GM18526 (cell line): ENCODE results near the gene TMTC4.

ENCODE experiments used
- POLR2A ChIP-seq: IDR thresholded peaks from 3 replicates; pipeline ENCODE4 v1.6.1; 2011; ENCODE audit not compliant: insufficient read length; ENCODE audit errors: extremely low read depth

TMTC4 gene, protein sequence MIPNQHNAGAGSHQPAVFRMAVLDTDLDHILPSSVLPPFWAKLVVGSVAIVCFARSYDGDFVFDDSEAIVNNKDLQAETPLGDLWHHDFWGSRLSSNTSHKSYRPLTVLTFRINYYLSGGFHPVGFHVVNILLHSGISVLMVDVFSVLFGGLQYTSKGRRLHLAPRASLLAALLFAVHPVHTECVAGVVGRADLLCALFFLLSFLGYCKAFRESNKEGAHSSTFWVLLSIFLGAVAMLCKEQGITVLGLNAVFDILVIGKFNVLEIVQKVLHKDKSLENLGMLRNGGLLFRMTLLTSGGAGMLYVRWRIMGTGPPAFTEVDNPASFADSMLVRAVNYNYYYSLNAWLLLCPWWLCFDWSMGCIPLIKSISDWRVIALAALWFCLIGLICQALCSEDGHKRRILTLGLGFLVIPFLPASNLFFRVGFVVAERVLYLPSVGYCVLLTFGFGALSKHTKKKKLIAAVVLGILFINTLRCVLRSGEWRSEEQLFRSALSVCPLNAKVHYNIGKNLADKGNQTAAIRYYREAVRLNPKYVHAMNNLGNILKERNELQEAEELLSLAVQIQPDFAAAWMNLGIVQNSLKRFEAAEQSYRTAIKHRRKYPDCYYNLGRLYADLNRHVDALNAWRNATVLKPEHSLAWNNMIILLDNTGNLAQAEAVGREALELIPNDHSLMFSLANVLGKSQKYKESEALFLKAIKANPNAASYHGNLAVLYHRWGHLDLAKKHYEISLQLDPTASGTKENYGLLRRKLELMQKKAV

DNA sequence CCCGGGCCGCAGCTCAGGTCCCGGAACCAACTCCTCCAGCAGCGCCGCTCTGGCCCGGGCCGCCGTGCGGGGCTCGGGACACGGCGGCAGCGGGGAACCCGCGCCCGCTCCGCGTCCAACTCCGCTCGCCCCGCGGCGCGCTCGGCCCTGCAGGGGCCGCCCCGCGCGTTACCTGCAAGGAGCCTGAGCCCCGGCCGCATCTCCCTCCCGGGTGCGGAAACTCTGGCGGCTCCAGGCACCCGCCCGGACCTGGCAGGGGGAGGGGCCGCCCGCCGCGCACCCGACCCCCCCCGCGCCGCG is at the start of gene TMTC4:
Gene TMTC4 (minus strand): TSS at position 224 of the 300 bp plus-strand sequence. CDS start 4,433 bp downstream, outside the sequence.
- TF ChIP-seq POLR2A, result no peak

DNA sequence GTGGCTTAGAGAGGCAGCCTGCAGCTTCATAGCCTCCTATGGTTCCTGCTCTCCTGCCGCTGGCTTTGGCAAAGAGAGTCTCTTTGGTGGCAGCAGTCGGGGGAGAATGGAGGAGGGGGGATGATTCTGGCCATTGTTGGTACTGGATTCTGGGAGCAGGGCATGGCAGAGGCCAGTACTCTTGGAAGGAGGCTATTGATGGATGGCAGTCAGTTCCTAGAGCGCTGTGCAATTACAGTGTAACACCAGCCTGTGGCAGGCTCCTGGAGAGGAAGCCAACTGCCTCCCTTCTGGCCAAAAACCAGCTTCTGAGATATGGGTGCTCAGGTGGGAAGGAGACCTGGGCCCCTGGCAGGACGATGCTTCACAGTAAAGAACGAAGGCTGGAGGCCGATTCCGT is 47.9 kb upstream of the TMTC4 start:
- TF ChIP-seq POLR2A, result no peak

DNA sequence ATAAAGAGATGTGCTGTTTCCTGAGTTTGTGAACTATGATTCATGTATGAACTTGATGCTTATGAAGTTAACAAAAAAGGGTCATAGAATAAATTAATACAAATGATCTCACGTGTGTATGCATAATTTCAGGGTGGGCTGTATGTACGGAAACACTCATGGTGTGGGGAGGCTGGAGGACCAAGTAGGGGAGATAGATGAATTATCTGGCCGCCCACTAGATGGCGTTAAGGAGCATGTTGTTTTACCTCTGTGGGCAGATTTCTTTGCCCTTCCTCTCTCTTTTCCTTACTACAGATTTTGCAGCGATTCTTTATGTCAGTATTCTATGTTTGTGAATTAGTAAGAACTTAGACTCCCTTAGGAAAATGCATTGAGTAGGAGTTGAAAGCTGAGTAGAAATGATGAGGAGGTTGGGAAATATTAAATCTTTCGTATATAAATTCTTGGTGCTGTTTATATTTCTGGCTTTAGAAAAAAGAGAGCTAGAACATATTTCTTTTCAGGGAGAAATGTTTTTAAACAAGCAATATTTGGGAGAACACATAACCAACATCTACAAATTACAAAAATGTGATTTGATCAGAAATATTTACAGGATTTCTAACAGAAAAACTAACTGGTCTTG is 47.4 kb upstream of the TMTC4 start:
- no peak for TF ChIP-seq POLR2A

DNA sequence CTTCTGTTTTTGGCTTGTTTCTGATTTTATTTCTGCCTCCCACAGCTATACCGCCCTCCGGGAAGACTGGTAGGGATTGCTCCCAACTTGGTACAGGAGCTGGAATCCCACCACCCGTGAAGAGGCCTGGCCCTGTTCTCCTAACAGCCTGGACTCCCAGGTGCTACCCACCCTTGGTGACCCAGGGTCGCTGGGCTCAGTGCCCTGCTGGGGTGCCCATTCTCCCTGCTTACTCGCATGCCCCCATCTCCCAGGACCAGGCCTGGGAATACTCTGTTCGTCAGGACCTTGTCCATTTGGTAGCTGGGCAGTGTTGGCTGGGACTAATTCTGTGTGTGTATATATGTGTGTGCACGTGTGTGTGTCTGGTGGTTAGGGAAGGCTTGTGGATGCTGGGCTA is 41.0 kb upstream of the TMTC4 start:
- TF ChIP-seq POLR2A, result no peak

DNA sequence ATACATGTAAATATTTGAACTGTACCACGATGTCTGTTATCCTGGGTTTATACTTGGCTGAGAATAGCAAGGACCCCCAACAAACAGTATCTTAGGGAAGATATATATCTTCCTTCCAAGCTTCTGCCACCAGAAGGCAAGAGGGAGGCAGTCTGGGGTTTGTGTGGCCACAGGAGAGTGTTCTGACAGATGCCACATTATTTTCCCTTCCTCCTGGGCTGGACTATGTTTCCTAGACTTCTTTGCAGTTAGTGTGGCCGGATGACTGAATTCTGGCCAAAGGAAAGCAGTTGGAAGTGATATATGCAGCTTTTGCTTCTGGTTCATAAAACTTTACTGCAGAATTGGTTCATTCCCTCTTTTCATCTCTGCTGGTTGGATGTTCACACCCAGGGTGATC is 39.9 kb upstream of the TMTC4 start:
- TF ChIP-seq POLR2A, result no peak

DNA sequence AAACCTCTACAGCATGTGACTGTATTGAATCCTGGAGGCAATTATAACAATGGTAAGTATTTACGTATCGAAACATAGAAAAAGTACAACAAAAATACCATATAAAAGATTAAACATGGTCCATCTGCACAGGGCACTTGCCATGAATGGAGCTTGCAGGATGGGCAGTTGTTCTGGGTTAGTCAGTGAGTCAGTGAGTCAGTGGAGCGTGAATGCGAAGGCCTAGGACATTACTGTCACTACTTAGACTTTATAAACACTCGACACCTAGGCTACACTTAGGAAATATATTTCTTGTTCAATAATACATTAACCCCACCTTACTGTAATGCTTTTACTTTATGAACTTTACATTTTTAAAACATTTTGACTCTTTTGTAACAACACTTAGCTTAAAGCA is 35.6 kb upstream of the TMTC4 start:
- no peak for TF ChIP-seq POLR2A

DNA sequence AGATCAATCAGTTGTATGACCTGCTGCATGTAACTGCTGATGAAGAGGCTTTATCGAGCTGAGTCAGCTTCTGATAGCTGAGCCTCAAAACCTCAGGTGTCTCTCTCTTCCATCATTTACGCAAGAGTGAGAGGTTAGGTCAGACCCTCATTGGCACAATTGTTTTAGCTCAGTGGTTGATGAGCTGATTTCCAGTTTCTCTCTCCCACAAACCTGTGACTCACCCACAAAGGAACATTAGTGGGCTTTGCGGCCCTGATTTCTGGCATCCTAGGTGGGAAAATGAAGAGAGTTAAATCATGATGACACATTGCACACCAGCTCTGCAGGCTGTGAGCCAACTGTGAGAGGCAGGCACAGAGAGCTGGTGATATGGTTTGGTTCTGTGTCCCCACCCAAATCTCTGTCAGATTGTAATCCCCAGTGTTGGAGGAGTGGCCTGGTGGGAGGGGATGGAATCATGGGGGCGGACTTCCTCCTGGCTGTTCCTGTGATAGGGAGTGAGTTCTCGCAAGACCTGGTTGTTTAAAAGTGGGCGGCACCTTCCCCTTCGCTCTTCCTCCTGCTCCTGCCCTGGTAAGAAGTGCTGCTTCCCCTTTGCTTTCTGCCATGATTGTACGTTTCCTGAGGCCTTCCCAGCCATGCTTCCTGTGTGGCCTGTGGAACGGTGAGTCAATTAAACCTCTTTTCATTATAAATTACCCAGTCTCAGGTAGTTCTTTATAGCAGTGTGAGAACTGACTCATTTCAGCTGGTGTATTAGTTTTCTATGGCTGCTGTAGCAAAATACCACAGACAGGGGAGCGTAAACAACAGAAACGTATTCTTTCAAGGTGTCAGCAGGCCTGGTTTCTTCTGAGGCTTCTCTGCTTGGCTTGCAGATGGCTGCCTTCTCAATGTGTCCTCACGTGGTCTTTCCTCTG is 33.5 kb upstream of the TMTC4 start:
- TF ChIP-seq POLR2A, result no peak

DNA sequence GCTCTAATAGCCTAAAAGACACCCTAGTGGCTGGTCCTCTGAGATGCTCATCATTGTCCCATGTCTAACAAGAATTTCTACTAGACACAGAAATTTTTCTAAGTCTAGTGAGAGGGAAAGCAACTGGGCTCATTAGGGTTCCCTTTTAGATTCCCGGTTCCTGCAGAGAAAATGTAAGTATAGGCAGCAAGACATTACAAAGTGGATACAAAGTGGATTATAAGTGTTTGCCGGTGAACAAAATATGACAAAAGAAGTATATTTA is 20.8 kb upstream of the TMTC4 start:
- TF ChIP-seq POLR2A, result no peak

DNA sequence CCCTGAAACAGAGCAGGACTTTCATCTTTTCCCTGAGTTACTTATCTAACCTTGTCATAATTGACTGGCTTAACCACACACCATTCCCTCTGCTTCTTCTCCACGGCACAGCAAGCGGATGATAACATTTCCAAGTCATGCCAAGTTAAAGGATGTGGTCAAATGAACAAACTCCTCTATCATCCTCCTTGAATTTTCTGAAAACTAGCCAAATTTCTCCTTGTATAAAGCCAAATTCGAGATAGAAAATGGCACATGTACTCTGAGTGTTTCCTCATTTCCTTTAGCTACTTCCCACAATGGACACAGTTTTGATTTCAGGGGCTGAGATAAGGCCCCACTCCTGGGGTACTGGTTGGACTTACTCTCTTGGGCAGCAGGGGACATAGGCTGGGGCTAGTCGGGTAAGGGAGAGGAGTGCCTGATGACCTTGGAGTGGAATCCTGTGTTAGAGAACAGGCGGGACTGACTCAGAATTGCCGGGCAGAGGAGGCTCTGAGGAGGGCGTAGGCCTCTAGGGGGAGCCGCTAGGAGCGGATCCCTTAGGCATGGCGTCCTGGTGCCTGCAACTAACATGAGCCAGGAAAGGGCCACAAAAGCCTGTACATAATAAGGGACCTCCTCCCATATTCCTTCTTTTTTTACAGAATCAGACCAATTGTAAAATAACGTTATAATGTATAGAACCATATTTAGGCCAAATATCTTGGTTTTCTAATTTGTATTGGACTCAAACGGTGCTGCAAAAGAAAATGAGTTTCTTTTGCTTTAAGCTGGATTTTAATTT is 20.3 kb upstream of the TMTC4 start:
- no peak for TF ChIP-seq POLR2A

DNA sequence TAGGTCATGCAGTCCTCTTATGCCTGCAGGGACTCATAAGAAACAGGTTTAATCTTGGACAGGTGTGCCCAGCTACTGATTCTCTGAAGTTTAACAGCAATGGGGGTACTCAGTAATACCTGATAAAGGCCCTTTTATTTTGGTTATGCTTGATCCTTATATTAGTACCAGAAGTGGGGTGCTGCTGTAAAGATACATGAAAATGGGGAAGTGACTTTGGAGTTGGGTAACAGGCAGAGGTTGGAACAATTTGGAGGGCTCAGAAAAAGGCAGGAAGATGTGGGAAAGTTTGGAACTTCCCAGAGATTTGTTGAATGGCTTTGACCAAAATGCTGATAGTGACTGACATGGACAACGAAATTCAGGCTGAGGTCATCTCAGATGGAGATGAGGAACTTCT is 14.6 kb upstream of the TMTC4 start:
- no peak for TF ChIP-seq POLR2A

DNA sequence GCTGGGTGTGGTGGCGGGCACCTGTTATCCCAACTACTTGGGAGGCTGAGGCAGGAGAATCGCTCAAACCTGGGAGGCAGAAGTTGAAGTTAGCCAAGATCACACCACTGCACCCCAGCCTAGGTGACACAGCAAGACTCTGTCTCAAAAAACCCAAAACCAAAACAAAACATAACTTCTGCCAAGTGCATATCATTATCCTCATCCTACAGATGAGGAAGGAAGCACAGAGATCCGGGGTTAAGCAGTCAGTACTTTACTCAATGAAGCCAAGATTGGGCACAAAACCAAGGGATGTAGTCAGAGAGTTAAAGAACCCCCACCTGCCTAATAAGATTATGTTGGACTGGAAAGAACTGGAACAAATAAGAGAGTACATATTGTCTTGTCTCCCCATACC is 5.5 kb upstream of the TMTC4 start:
- no peak for TF ChIP-seq POLR2A

DNA sequence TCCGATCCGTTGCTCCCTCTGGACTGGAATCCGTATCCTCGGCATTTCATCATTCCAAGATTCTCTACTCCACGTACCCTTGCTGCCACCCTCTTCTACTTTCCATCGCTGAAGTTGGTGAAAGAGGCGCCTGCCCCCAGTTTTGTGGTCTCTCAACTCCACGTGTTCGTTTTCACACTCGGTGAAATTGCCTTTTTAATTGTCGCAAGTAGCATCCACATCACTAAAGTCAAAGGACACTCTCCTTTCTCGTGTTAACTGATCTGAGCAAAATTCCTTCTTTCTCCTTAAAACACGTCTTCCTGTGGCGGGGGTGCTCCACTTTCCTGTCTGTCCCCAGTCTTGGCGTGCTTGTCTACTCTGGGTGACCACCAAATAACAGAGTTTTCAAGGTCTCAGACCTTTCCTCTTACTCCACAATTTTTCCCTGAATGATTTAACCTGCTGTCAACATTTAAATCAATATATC is 1.1 kb upstream of the TMTC4 start:
- no peak for TF ChIP-seq POLR2A

DNA sequence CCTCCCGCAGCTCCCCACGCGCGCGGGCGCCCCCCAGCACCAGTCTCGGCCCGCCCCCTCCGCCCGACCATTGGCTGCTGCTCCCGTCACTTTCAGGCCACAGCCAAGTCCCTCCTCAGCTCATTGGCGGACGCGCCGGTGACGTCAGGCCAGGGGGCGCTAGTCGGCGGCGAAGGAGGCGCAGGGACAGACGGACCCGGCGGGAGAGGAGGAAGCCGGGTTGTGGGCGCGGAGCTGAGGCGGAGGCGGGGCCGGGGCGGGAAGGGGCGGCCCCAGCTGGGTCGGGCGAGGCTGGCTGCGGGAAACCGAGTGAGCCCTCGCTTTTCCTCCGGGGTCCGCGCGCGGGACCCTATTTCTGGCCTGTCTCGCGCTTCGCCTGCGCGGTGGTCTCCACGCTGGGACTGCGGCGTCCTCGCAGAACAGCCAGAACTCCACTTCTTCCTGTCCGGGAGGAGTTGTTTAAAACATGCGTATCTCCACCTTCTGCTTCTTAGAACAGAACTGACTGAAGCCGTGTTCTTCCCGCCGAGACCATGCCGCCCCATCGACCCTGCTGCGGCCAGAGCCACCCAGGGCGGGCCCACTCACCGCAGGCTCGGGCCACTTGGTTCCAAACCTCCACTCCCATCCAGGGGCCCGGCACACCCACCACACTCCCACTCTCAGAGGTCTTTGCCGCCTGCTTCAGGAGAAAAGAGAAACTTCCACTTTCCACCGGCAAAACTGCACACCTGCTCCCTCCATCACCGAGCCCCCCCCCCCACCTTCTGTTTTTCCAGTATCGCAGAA is 471 bp upstream of the TMTC4 start:
- TF ChIP-seq POLR2A, result peak; percentile 67

DNA sequence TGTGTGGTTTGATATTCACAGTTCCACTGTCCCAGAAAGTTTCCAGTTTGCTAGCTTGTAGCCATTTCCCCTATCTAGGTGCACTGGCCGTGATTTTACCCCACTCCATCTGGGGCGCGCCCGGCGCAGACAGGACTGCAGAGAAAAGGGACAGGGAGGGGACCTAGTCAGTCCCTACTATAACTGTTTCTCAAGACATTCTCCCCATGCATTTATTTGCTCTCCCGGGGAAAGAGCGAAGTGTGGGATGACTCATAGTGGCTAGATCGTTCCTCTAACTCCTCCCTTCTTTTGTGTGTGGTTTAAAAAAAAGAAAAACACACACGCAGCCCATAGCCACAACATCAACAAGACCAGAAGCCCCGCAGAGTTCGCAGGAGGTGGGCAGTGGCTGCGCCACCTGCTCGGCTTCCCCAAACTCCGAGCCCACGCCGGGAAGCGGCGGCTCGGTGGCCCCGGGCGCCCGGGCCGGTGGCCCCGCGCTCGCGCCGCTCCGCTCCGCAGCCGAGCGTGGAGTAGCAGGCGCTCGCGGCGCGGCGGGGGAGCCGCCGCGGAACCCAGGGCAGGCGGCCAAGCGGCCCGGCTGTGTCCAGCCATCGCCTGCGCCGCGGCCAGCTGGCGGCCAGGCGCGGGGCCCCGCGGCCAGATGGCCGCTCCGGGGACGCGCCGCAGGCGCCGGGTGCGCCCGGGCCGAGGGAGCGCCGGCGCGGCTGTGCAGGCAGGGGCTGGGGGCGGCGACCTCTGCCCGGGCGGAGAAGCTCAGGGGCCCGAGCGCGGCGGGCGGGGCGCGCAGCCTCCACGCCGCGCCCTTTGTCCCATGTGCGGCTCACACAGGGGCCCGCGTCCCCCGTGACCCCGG is 653 bp downstream of the TMTC4 start:
- TF ChIP-seq POLR2A, result no peak
